H1 (cell line): ENCODE measurements around the gene JDP2. TPM values are rescaled to one million over a fixed set of nuclear protein-coding genes. Genes with fewer than 3 reads are reported as not detected.

Experiments
- CTCF ChIA-PET: fragments of 300-600 bp; sonication (Branson Sonifier 250); formaldehyde crosslinking; loops from one replicate; lab custom pipeline; 2021; ENCODE audit not compliant: partially characterized antibody; lab: Charles Lee
- POLR2A ChIA-PET: fragments of 300-600 bp; sonication (Branson Sonifier 250); formaldehyde crosslinking; loops from one replicate; lab custom pipeline; 2021; ENCODE audit warnings: inconsistent platforms; ENCODE audit not compliant: partially characterized antibody; lab: Charles Lee
- DNase-seq, 2 experiments: peaks; one replicate each; pipeline versions ENCODE4 v3.0.0 to v3.0.0-alpha.2; 2010 to 2022; ENCODE audit warnings: low spot score in 2 of 2, low read depth in 1 of 2, mixed read lengths in 1 of 2
- FAIRE-seq: peaks from 2 replicates; lab custom pipeline; 2011; peaks lifted over from hg19 to GRCh38; lab: Jason Lieb, UNC
- H2AFZ ChIP-seq: 2 replicates; pipeline ENCODE4 v1.8.1; 2012; ENCODE audit warnings: low read length, inconsistent platforms
- H2AK5ac ChIP-seq: 2 replicates; pipeline ENCODE4 v1.6.1; 2013; ENCODE audit warnings: low read depth, low read length
- H2BK120ac ChIP-seq: replicated peaks from 2 replicates; pipeline ENCODE3; 2013; ENCODE audit warnings: low read depth, low read length, inconsistent platforms
- H2BK12ac ChIP-seq: 2 replicates; pipeline ENCODE4 v1.6.1; 2013; ENCODE audit warnings: low read depth, low read length
- H2BK15ac ChIP-seq: 2 replicates; pipeline ENCODE4 v1.6.1; 2013; ENCODE audit warnings: low read length
- H2BK20ac ChIP-seq: 2 replicates; pipeline ENCODE4 v1.6.1; 2013; ENCODE audit warnings: low read length
- H2BK5ac ChIP-seq: 2 replicates; pipeline ENCODE4 v1.6.1; 2013; ENCODE audit warnings: low read depth, low read length
- H3K14ac ChIP-seq: 2 replicates; pipeline ENCODE4 v1.6.1; 2013; ENCODE audit warnings: inconsistent platforms; ENCODE audit not compliant: insufficient read length
- H3K18ac ChIP-seq: 2 replicates; pipeline ENCODE4 v1.6.1; 2013; ENCODE audit warnings: low read length; ENCODE audit errors: extremely low read depth
- H3K23ac ChIP-seq: 2 replicates; pipeline ENCODE4 v1.6.1; 2013; ENCODE audit warnings: inconsistent platforms; ENCODE audit not compliant: insufficient read length
- H3K23me2 ChIP-seq: 2 replicates; pipeline ENCODE4 v1.6.1; 2013; ENCODE audit warnings: low read depth, low read length
- H3K27ac ChIP-seq: 2 replicates; pipeline ENCODE4 v1.6.1; 2011; ENCODE audit warnings: low read depth, low read length, inconsistent platforms
- H3K27me3 ChIP-seq, 4 experiments: replicated peaks in 1 of 4; 1 replicate in 1 of 4; 2 replicates in 3 of 4; pipeline versions ENCODE4 v1.6.1 to v1.8.1; 2011 to 2013; ENCODE audit warnings: low read length in 3 of 4, mild to moderate bottlenecking in 3 of 4, inconsistent platforms in 2 of 4, mixed read lengths in 2 of 4, moderate library complexity in 1 of 4; ENCODE audit not compliant: control insufficient read depth in 3 of 4, insufficient read depth in 3 of 4; ENCODE audit errors: extremely low read depth in 1 of 4
- H3K36me3 ChIP-seq, 4 experiments: 2 replicates each; pipeline versions ENCODE4 v1.6.1 to v1.8.1; 2011 to 2013; ENCODE audit warnings: mild to moderate bottlenecking in 4 of 4, low read length in 3 of 4, moderate library complexity in 2 of 4, control low read depth in 1 of 4, inconsistent platforms in 1 of 4; ENCODE audit not compliant: insufficient read depth in 4 of 4, control insufficient read depth in 2 of 4
- H3K4ac ChIP-seq: replicated peaks from 2 replicates; pipeline ENCODE3; 2013; ENCODE audit warnings: low read length, low read depth, mixed read lengths, inconsistent platforms; ENCODE audit not compliant: insufficient read length
- H3K4me1 ChIP-seq, 4 experiments: replicated peaks in 1 of 4; 1 replicate in 1 of 4; 2 replicates in 3 of 4; pipeline versions ENCODE4 v1.6.1 to v1.8.1; 2011 to 2013; ENCODE audit warnings: low read length in 3 of 4, inconsistent platforms in 2 of 4, mixed read lengths in 1 of 4; ENCODE audit not compliant: insufficient read depth in 4 of 4, control insufficient read depth in 3 of 4
- H3K4me2 ChIP-seq, 2 experiments: 2 replicates each; pipeline versions ENCODE4 v1.6.1 to v1.8.1; 2011 to 2013; ENCODE audit warnings: low read depth in 2 of 2, low read length in 2 of 2, control low read depth in 1 of 2, inconsistent platforms in 1 of 2, mild to moderate bottlenecking in 1 of 2; ENCODE audit not compliant: insufficient read depth in 1 of 2
- H3K4me3 ChIP-seq, 4 experiments: fragments of 200-600, 300-600 bp in 1 of 4; sonication (generic), shearing (Covaris generic), sonication (Bioruptor Twin) in 1 of 4; 2 replicates each; pipeline versions ENCODE4 v1.5.1 to v1.8.1; 2011 to 2016; ENCODE audit warnings: low read length in 4 of 4, low read depth in 3 of 4, control low read depth in 2 of 4, inconsistent platforms in 2 of 4, mild to moderate bottlenecking in 2 of 4, mixed read lengths in 1 of 4, moderate library complexity in 1 of 4; ENCODE audit not compliant: insufficient read depth in 2 of 4; ENCODE audit errors: extremely low read depth in 1 of 4
- H3K56ac ChIP-seq: replicated peaks from 2 replicates; pipeline ENCODE3; 2013; ENCODE audit warnings: low read depth, mild to moderate bottlenecking, mixed read lengths, low read length, inconsistent platforms; ENCODE audit not compliant: insufficient read length
- H3K79me1 ChIP-seq: 2 replicates; pipeline ENCODE4 v1.6.1; 2013; ENCODE audit warnings: low read depth, low read length, control low read depth
- H3K79me2 ChIP-seq, 2 experiments: 2 replicates each; pipeline versions ENCODE4 v1.6.1 to v1.8.1; 2012 to 2013; ENCODE audit warnings: low read length in 2 of 2, mild to moderate bottlenecking in 2 of 2, inconsistent platforms in 1 of 2; ENCODE audit not compliant: insufficient read depth in 2 of 2, control insufficient read depth in 1 of 2
- H3K9ac ChIP-seq, 4 experiments: replicated peaks in 1 of 4; 1 replicate in 1 of 4; 2 replicates in 3 of 4; pipeline versions ENCODE4 v1.6.1 to v1.8.1; 2011 to 2013; ENCODE audit warnings: low read depth in 3 of 4, low read length in 3 of 4, control low read depth in 2 of 4, mild to moderate bottlenecking in 2 of 4, moderate library complexity in 2 of 4, inconsistent platforms in 1 of 4; ENCODE audit errors: extremely low read depth in 1 of 4
- H3K9me3 ChIP-seq, 2 experiments: 2 replicates each; pipeline versions ENCODE4 v1.6.1 to v1.8.1; 2012 to 2013; ENCODE audit warnings: mild to moderate bottlenecking in 2 of 2, moderate library complexity in 2 of 2, control low read depth in 1 of 2, inconsistent platforms in 1 of 2, low read depth in 1 of 2, low read length in 1 of 2, mixed read lengths in 1 of 2; ENCODE audit not compliant: insufficient read depth in 2 of 2
- H4K20me1 ChIP-seq, 2 experiments: replicated peaks in 1 of 2; 2 replicates each; pipeline versions ENCODE3 to v1.8.1; 2011 to 2013; ENCODE audit warnings: inconsistent platforms in 2 of 2, low read length in 2 of 2, mild to moderate bottlenecking in 1 of 2; ENCODE audit not compliant: insufficient read depth in 2 of 2, control insufficient read depth in 1 of 2
- H4K5ac ChIP-seq: 2 replicates; pipeline ENCODE4 v1.6.1; 2013; ENCODE audit warnings: low read length, low read depth, mixed read lengths, inconsistent platforms; ENCODE audit not compliant: insufficient read length
- H4K8ac ChIP-seq: 2 replicates; pipeline ENCODE4 v1.8.0; 2013; ENCODE audit warnings: mild to moderate bottlenecking, moderate library complexity, low read length, inconsistent platforms; ENCODE audit not compliant: insufficient read depth; ENCODE audit errors: extremely low read depth
- H4K91ac ChIP-seq: replicated peaks from 2 replicates; pipeline ENCODE3; 2013; ENCODE audit warnings: low read length, mixed read lengths, inconsistent platforms; ENCODE audit not compliant: insufficient read length
- ATF3 ChIP-seq: IDR thresholded peaks from 2 replicates; pipeline ENCODE4 v1.6.1; 2011; ENCODE audit warnings: low read depth, mild to moderate bottlenecking, low read length; ENCODE audit not compliant: insufficient read depth
- CHD2 ChIP-seq: IDR thresholded peaks from 2 replicates; pipeline ENCODE4 v1.6.1; 2012; ENCODE audit warnings: low read length, improper control_type of control experiment
- EP300 ChIP-seq, 2 experiments: IDR thresholded peaks; 1 replicate in 1 of 2; 2 replicates in 1 of 2; pipeline ENCODE4 v1.6.1; 2011 to 2012; ENCODE audit warnings: low read depth in 2 of 2, low read length in 2 of 2, mild to moderate bottlenecking in 2 of 2, borderline replicate concordance in 1 of 2, inconsistent platforms in 1 of 2, moderate library complexity in 1 of 2
- GABPA ChIP-seq: IDR thresholded peaks from 2 replicates; pipeline ENCODE4 v1.6.1; 2011; ENCODE audit warnings: mild to moderate bottlenecking, low read length, moderate library complexity, borderline replicate concordance; ENCODE audit not compliant: insufficient read depth
- JUN ChIP-seq: IDR thresholded peaks from 2 replicates; pipeline ENCODE4 v1.6.1; 2011; ENCODE audit warnings: low read depth, mild to moderate bottlenecking, improper control_type of control experiment, low read length
- KDM1A ChIP-seq: fragments of 200-600, 300-600 bp; sonication (generic); IDR thresholded peaks from 2 replicates; pipeline ENCODE4 v1.7.1; 2016; ENCODE audit warnings: mild to moderate bottlenecking, low read length, borderline replicate concordance
- PHF8 ChIP-seq: fragments of 200-600 bp; sonication (generic); conservative IDR thresholded peaks from 2 replicates; pipeline ENCODE4 v1.7.1; 2012; ENCODE audit warnings: low read depth, mild to moderate bottlenecking, inconsistent platforms, low read length, moderate library complexity
- POLR2AphosphoS5 ChIP-seq: IDR thresholded peaks from 2 replicates; pipeline ENCODE4 v1.6.1; 2011; ENCODE audit warnings: low read depth, low read length
- SAP30 ChIP-seq: fragments of 300-600 bp; sonication (generic); IDR thresholded peaks from 2 replicates; pipeline ENCODE4 v1.7.1; 2012; ENCODE audit warnings: low read length, moderate library complexity, mild to moderate bottlenecking, inconsistent platforms; ENCODE audit not compliant: insufficient read depth, insufficient replicate concordance
- SP1 ChIP-seq: IDR thresholded peaks from 2 replicates; pipeline ENCODE4 v1.6.1; 2011; ENCODE audit warnings: low read depth, low read length
- SP4 ChIP-seq: IDR thresholded peaks from 2 replicates; pipeline ENCODE4 v1.6.1; 2012; ENCODE audit warnings: low read length, inconsistent platforms
- WGBS, 2 experiments: shearing (Covaris generic) in 1 of 2; methylation state at CpG; one replicate each; pipeline versions ENCODE4 v1.1.6 to v1.1.7; 2013 to 2015; ENCODE audit warnings: low lambda C conversion rate in 2 of 2, mixed read lengths in 2 of 2, inconsistent platforms in 1 of 2, low coverage in 1 of 2, missing lambda C conversion rate in 1 of 2; ENCODE audit not compliant: insufficient replicate concordance in 2 of 2, insufficient coverage in 1 of 2, insufficient read length in 1 of 2; ENCODE audit errors: extremely low coverage in 1 of 2, missing lambda C conversion rate in 1 of 2; 5-methylcytosine and 5-hydroxymethylcytosine counted together
- polyA plus RNA-seq, 7 experiments: library from polyadenylated mRNA; depleted of rRNA in 3 of 7; stranded (reverse) in 5 of 7; unstranded in 2 of 7; fragments of >200 nt in 5 of 7; fragments of 200-250 nt in 2 of 7; gene quantifications; 1 replicate in 5 of 7; 2 replicates in 1 of 7; 4 replicates in 1 of 7; pipeline versions ENCODE4 v1.2.1 to v1.2.3, GENCODE V29; 2011 to 2013; ENCODE audit warnings: missing spikeins in 2 of 7, mixed read lengths in 2 of 7
- total RNA-seq: library from RNA; stranded (reverse); fragmentation: NEBNext Ultra II Directional; extraction: Animal tissue kit (Norgen Biotek cat#: 25700); gene quantifications from 2 replicates; pipeline ENCODE4 v1.2.1, GENCODE V29; 2021

The JDP2 gene
- total and polyA plus RNA-seq, 2 of the 8 experiments (the other 6 are each of a cell fraction or from before 2014, with no cell fraction given) = 8.9 to 27.2 TPM

GRCh38 chr14:75461303-75461702, 33.5 kb downstream of the JDP2 start:
- Histone ChIP-seq H2BK12ac (no peak overlapping the region), H2AK5ac (no peak overlapping the region), H3K9ac (no peak overlapping the region), H3K18ac (no peak overlapping the region), H3K27ac (no peak overlapping the region), H3K79me1 (peaks cover 3% of the 10 kb centered on the region; the same call in 1 of the 2 replicates), H3K4me1 (peaks cover 6 to 19% (median 15%) of the 10 kb centered on the region in 4 experiments; a peak in 6 of 7 replicates), H2BK120ac (no peak overlapping the region), H3K4me3 (no peak overlapping the region), H4K20me1 (no peaks in the 10 kb centered on the region), H3K4me2 (no peak overlapping the region), H4K5ac (no peak overlapping the region), H3K23me2 (no peaks in the 10 kb centered on the region), H3K14ac (no peak overlapping the region), H2AFZ (no peak overlapping the region), H3K27me3 (no peaks in the 10 kb centered on the region), H3K4ac (no peak overlapping the region), H3K36me3 (peaks cover 0 to 17% (median 0%) of the 10 kb centered on the region in 4 experiments; a peak in 2 of 8 replicates), H3K79me2 (peaks cover 0 to 21% of the 10 kb centered on the region in 2 experiments; a peak in 1 of 4 replicates), H2BK15ac (no peak overlapping the region), H3K9me3 (no peaks in the 10 kb centered on the region), H2BK20ac (no peak overlapping the region), H4K91ac (no peak overlapping the region), H4K8ac (no peak overlapping the region), H3K23ac (no peak overlapping the region), H3K56ac (no peak overlapping the region), H2BK5ac (peak overlapping the region; percentile 26; the same call in 1 of the 2 replicates)
- FAIRE-seq = no peak
- 95% methylated on average over 12 of the region's 12 CpGs; no CpG with 5 or more reads in 1 of the 2 experiments for WGBS, 2 experiments
- DNase-seq = no peak
- ChIA-PET CTCF (interaction anchor here (1.2 kb wide), 1 partner anchor 26 kb away, joined by 3 read pairs; no protein-coding TSS in a partner anchor), POLR2A (interaction anchor here (1.0 to 1.1 kb wide), 2 partner anchors 19 to 33 kb away, joined by 3 to 4 read pairs; partner anchors contain the start of gene JDP2)
- no peak for TF ChIP-seq JUN
- no peak for TF ChIP-seq PHF8
- no peak for TF ChIP-seq ATF3
- TF ChIP-seq SAP30 = no peak
- no peak for TF ChIP-seq KDM1A
- TF ChIP-seq EP300 (IDR thresholded peaks at IDR 0.05; ENCODE audit: borderline replicate concordance in 1 of 2, low read depth in 2 of 2, low read length in 2 of 2) = no peak
- TF ChIP-seq SP1 = no peak
- TF ChIP-seq SP4 = no peak
- no peak for TF ChIP-seq GABPA
- no peak for TF ChIP-seq CHD2
- TF ChIP-seq POLR2AphosphoS5 = no peak
